ENCODE measurements around the gene ASB11. TPM values are rescaled to one million over a fixed set of nuclear protein-coding genes. Genes with fewer than 3 reads are reported as not detected.

Gene ASB11
- total RNA-seq, 1 donor from 2014 or later = not detected

- TF ChIP-seq EZH2phosphoT487 (IDR thresholded peaks at IDR 0.05) (no peak), EZH2 (IDR thresholded peaks at IDR 0.05) (no peak)
- TF ChIP-seq, protein P1, sequence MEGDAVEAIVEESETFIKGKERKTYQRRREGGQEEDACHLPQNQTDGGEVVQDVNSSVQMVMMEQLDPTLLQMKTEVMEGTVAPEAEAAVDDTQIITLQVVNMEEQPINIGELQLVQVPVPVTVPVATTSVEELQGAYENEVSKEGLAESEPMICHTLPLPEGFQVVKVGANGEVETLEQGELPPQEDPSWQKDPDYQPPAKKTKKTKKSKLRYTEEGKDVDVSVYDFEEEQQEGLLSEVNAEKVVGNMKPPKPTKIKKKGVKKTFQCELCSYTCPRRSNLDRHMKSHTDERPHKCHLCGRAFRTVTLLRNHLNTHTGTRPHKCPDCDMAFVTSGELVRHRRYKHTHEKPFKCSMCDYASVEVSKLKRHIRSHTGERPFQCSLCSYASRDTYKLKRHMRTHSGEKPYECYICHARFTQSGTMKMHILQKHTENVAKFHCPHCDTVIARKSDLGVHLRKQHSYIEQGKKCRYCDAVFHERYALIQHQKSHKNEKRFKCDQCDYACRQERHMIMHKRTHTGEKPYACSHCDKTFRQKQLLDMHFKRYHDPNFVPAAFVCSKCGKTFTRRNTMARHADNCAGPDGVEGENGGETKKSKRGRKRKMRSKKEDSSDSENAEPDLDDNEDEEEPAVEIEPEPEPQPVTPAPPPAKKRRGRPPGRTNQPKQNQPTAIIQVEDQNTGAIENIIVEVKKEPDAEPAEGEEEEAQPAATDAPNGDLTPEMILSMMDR (IDR thresholded peaks at IDR 0.05) = no peak
- peaks cover 45% of the 10 kb centered on the region for H3K4me1 Mint-ChIP-seq
- peaks cover 51% of the 10 kb centered on the region for H3K27me3 ChIP-seq
These were observed 30.5 kb upstream of the ASB11 start for GRCh38 chrX:15345976-15346375.

DNA sequence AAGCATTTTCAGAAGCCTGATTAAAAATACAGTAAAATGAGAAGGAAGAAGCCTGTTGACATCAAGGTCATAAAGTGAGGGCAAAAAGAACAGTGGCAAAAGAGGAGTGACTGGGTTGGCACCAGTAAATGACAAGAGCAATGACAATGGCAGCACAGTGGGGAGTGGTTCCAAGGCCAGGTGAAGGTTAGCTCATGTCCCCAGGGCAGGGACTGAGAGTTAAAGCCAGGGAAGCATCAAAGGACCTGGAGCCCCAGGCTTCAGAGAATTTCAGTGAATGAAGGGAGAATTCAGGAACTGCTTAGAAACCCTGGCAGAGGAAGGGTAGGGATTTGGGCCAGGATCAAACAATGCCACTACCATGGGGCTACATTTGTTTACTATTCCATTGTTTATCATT is 28.7 kb upstream of the ASB11 start:
- Mint-ChIP-seq H3K4me3 (no peak overlapping the region), H3K27me3 (ENCODE audit: insufficient read depth, low read depth) (peaks cover 2% of the 10 kb centered on the region), H3K9me3 (no peaks in the 10 kb centered on the region), H3K4me1 (peaks cover 48% of the 10 kb centered on the region), H3K27ac (no peak overlapping the region), H3K36me3 (no peaks in the 10 kb centered on the region)
- H3K4me1 ChIP-seq = peaks cover 20% of the 10 kb centered on the region
- DNase-seq (ENCODE audit: low spot score) = no peak
- no peak overlapping the region for H3K4me2 ChIP-seq
- no peaks in the 10 kb centered on the region for H3K9me3 ChIP-seq (ENCODE audit: low read depth)
- no peaks in the 10 kb centered on the region for H3K36me3 ChIP-seq
- H3K27me3 ChIP-seq = peaks cover 56% of the 10 kb centered on the region
- no peak overlapping the region for H2AFZ ChIP-seq (replicated peaks)
- no peak for TF ChIP-seq EZH2 (IDR thresholded peaks at IDR 0.05)
- TF ChIP-seq, protein P1 (IDR thresholded peaks at IDR 0.05) = no peak
- TF ChIP-seq EZH2phosphoT487 (IDR thresholded peaks at IDR 0.05) = no peak
- no peaks in the 10 kb centered on the region for H3F3A ChIP-seq (ENCODE audit: low read depth)
- no peaks in the 10 kb centered on the region for H4K20me1 ChIP-seq (ENCODE audit: low read depth)
- no peak overlapping the region for H3K27ac ChIP-seq
- H3K9ac ChIP-seq = no peak overlapping the region
- no peaks in the 10 kb centered on the region for H3K79me2 ChIP-seq (ENCODE audit: low read depth)
- no peak overlapping the region for H3K4me3 ChIP-seq

More at GRCh38 chrX:15345976-15346375, 30.5 kb upstream of the ASB11 start:
- H3K79me2 ChIP-seq (ENCODE audit: low read depth) = no peaks in the 10 kb centered on the region
- no peak overlapping the region for H3K9ac ChIP-seq
- H3K4me3 Mint-ChIP-seq = no peak overlapping the region
- H2AFZ ChIP-seq (replicated peaks) = no peak overlapping the region
- H3K27ac ChIP-seq = no peak overlapping the region
- H3K4me2 ChIP-seq = no peak overlapping the region
- peaks cover 4% of the 10 kb centered on the region for H3K27me3 Mint-ChIP-seq (ENCODE audit: insufficient read depth, low read depth)
- H3K36me3 Mint-ChIP-seq = no peaks in the 10 kb centered on the region
- no peaks in the 10 kb centered on the region for H3K36me3 ChIP-seq
- no peak for DNase-seq (ENCODE audit: low spot score)
- H3K9me3 ChIP-seq (ENCODE audit: low read depth) = no peaks in the 10 kb centered on the region
- peaks cover 12% of the 10 kb centered on the region for H3K4me1 ChIP-seq
- no peaks in the 10 kb centered on the region for H3K9me3 Mint-ChIP-seq
- H3K27ac Mint-ChIP-seq = no peak overlapping the region
- H3K4me3 ChIP-seq = no peak overlapping the region
- H3F3A ChIP-seq (ENCODE audit: low read depth) = no peaks in the 10 kb centered on the region
- no peaks in the 10 kb centered on the region for H4K20me1 ChIP-seq (ENCODE audit: low read depth)

DNA sequence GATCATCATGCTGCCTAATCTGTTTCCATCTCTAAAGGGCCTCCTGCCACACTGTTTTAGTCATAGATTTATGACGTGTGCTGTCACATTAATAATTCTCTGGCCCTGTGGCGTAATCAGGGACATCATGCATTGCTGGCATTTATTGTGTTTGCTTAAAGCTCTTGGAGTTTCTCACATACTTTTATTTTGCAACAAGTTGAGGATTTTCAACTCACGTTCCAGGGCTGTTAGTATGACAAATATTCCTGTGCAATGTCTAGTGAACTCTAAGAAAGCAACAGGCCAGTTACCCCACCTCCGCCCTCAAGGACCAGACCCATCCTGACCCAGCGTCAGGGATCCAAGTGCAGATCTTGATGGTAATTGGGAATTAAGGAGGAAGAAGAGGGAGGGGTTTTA is 27.6 kb upstream of the ASB11 start:
- Histone ChIP-seq H2AFZ (replicated peaks) (no peak overlapping the region), H3K4me3 (no peak overlapping the region), H3K36me3 (no peaks in the 10 kb centered on the region), H3K9me3 (ENCODE audit: low read depth) (no peaks in the 10 kb centered on the region), H3K4me1 (peaks cover 20% of the 10 kb centered on the region), H3K4me2 (no peak overlapping the region), H3K27ac (no peak overlapping the region), H3K27me3 (peaks cover 60% of the 10 kb centered on the region), H4K20me1 (ENCODE audit: low read depth) (no peaks in the 10 kb centered on the region), H3K79me2 (ENCODE audit: low read depth) (no peaks in the 10 kb centered on the region), H3F3A (ENCODE audit: low read depth) (no peaks in the 10 kb centered on the region), H3K9ac (no peak overlapping the region)
- Mint-ChIP-seq H3K9me3 (no peaks in the 10 kb centered on the region), H3K4me1 (peaks cover 50% of the 10 kb centered on the region), H3K27ac (no peak overlapping the region), H3K36me3 (no peaks in the 10 kb centered on the region), H3K27me3 (ENCODE audit: insufficient read depth, low read depth) (peaks cover 2% of the 10 kb centered on the region), H3K4me3 (no peak overlapping the region)
- no peak for DNase-seq (ENCODE audit: low spot score)
- TF ChIP-seq EZH2 (IDR thresholded peaks at IDR 0.05) (no peak), EZH2phosphoT487 (IDR thresholded peaks at IDR 0.05) (no peak)
- TF ChIP-seq, protein P1 (IDR thresholded peaks at IDR 0.05) = no peak
